Measurements from ENCODE around the gene TBC1D20. TPM values are rescaled to one million over a fixed set of nuclear protein-coding genes. Genes with fewer than 3 reads are reported as not detected.

The TBC1D20 gene
- total and polyA plus RNA-seq, 2 donors (not counting 3 experiments of a cell fraction or from before 2014, with no cell fraction given), result 34.3 to 36.1 TPM

DNA sequence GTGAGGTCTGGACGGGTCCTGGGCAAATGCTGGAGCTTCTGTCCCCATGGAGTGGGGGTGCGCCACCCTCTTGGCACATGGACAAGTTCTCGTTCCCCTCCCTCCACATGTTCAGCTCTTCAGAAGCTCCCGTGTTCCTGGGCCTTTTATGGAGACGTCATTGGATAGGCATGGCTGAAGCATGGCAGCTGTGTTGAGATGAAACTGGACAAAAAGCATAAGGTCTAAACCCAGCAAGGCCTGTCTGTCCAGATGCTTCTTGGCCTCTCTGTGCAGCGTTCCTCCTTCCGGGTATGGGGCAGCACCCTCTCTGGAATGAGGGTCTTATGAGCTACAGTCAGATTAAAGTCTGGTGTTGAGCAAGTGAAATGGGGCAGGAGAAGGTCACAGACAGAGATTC lies 26.8 kb downstream of the TBC1D20 start:
- TF ChIP-seq POLR2AphosphoS5 (IDR thresholded peaks at IDR 0.05; ENCODE audit: insufficient read depth, low read depth, low read length) (no peak), EZH2 (IDR thresholded peaks at IDR 0.05; ENCODE audit: borderline replicate concordance, low read depth, low read length, severe bottlenecking) (no peak), MYC (IDR thresholded peaks at IDR 0.05; ENCODE audit: low read depth, low read length) (no peak), JUN (IDR thresholded peaks at IDR 0.05; ENCODE audit: borderline replicate concordance, insufficient read depth, insufficient read length, low read depth) (no peak), POLR2A (IDR thresholded peaks at IDR 0.05; ENCODE audit: low read depth, low read length) (no peak), GATA2 (IDR thresholded peaks at IDR 0.05; ENCODE audit: insufficient read depth, insufficient read length, low read depth, low read length) (no peak), FOS (IDR thresholded peaks at IDR 0.05; ENCODE audit: borderline replicate concordance, insufficient read depth, low read length) (no peak)
- TF ChIP-seq, protein P1, sequence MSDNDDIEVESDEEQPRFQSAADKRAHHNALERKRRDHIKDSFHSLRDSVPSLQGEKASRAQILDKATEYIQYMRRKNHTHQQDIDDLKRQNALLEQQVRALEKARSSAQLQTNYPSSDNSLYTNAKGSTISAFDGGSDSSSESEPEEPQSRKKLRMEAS (IDR thresholded peaks at IDR 0.05; ENCODE audit: insufficient read depth, insufficient read length), result no peak
- TF ChIP-seq, protein P2, sequence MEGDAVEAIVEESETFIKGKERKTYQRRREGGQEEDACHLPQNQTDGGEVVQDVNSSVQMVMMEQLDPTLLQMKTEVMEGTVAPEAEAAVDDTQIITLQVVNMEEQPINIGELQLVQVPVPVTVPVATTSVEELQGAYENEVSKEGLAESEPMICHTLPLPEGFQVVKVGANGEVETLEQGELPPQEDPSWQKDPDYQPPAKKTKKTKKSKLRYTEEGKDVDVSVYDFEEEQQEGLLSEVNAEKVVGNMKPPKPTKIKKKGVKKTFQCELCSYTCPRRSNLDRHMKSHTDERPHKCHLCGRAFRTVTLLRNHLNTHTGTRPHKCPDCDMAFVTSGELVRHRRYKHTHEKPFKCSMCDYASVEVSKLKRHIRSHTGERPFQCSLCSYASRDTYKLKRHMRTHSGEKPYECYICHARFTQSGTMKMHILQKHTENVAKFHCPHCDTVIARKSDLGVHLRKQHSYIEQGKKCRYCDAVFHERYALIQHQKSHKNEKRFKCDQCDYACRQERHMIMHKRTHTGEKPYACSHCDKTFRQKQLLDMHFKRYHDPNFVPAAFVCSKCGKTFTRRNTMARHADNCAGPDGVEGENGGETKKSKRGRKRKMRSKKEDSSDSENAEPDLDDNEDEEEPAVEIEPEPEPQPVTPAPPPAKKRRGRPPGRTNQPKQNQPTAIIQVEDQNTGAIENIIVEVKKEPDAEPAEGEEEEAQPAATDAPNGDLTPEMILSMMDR (IDR thresholded peaks at IDR 0.05; ENCODE audit: extremely low read depth in 1 of 2, insufficient read depth in 1 of 2, low read depth in 1 of 2, low read length in 2 of 2), result no peak
- intact Hi-C loops (cut with micrococcal nuclease), result no loop called here
- no peak for DNase-seq (ENCODE audit: low read depth, low spot score)
- ChIA-PET POLR2A (no interaction called here), CTCF (interaction anchor here (1.0 kb wide), 1 partner anchor 80 kb away, joined by 3 read pairs; no protein-coding TSS in a partner anchor)
- H3K36me3 ChIP-seq (ENCODE audit: control insufficient read depth in 2 of 2, extremely low read depth in 1 of 2, insufficient read depth in 2 of 2, low read length in 2 of 2), result peaks cover 0 to 29% of the 10 kb centered on the region in 2 experiments
- BruUV-seq (replicated peaks), result no TSS peak
- H3K79me2 ChIP-seq (ENCODE audit: control insufficient read depth, insufficient read depth, low read length), result no peaks in the 10 kb centered on the region
- H3K4me2 ChIP-seq (ENCODE audit: insufficient read depth, low read length), result no peak overlapping the region
- H3K4me3 ChIP-seq (replicated peaks in 1 of 3; ENCODE audit: insufficient read depth in 1 of 3, low read depth in 1 of 3, low read length in 3 of 3), result no peak overlapping the region
- H2AFZ ChIP-seq (ENCODE audit: low read depth, low read length), result no peak overlapping the region
- H3K4me1 ChIP-seq (ENCODE audit: control insufficient read depth, extremely low read depth, insufficient read depth, low read length), result peaks cover 16% of the 10 kb centered on the region
- no peak overlapping the region for H3K9ac ChIP-seq (replicated peaks; ENCODE audit: extremely low read depth, insufficient read depth, low read length)
- H3K9me1 ChIP-seq (replicated peaks; ENCODE audit: control insufficient read depth, extremely low read depth, insufficient read depth, low read length), result no peaks in the 10 kb centered on the region
- H3K27ac ChIP-seq (ENCODE audit: insufficient read depth, low read depth, low read length), result no peak overlapping the region
- FAIRE-seq, result no peak
- no peaks in the 10 kb centered on the region for H3K27me3 ChIP-seq (ENCODE audit: control insufficient read depth in 2 of 2, insufficient read depth in 2 of 2, low read length in 2 of 2)
- no peaks in the 10 kb centered on the region for H4K20me1 ChIP-seq (replicated peaks; ENCODE audit: control insufficient read depth, extremely low read depth, insufficient read depth, low read length)
- dilution Hi-C loops (cut with MboI; ENCODE audit: extremely low pct_ligation_motif_present, low sequenced_read_pairs), result no loop called here
- H3K9me3 ChIP-seq (replicated peaks; ENCODE audit: control insufficient read depth, insufficient read depth, low read length), result no peaks in the 10 kb centered on the region
